ENCODE data around the gene ZNF446.

- TF ChIP-seq POLR2A (IDR thresholded peaks at IDR 0.05) (no peak), CTCF (IDR thresholded peaks at IDR 0.05) (no peak)
Measured at GRCh38 chr19:58477871-58478270, 1.7 kb downstream of the ZNF446 start.

Measured in thyroid gland (tissue), 4 donors.